HFFc6 (cell line): ENCODE data around the gene HLA-A. TPM values are rescaled to one million over a fixed set of nuclear protein-coding genes. Genes with fewer than 3 reads are reported as not detected.

Source experiments
- DNase-seq: peaks from one replicate; pipeline ENCODE4 v3.0.0-alpha.2; 2018
- H3K27ac Mint-ChIP-seq: 2 replicates; pipeline ENCODE4 v1.8.0; 2020; ENCODE audit warnings: mild to moderate bottlenecking, mixed read lengths
- H3K27me3 Mint-ChIP-seq: 2 replicates; pipeline ENCODE4 v1.8.0; 2021; ENCODE audit warnings: mild to moderate bottlenecking, moderate library complexity, mixed read lengths; ENCODE audit not compliant: insufficient read depth
- H3K36me3 Mint-ChIP-seq: 2 replicates; pipeline ENCODE4 v1.8.0; 2021; ENCODE audit warnings: low read depth, mixed read lengths
- H3K4me1 Mint-ChIP-seq: 2 replicates; pipeline ENCODE4 v1.8.0; 2020; ENCODE audit warnings: low read depth, mixed read lengths
- H3K4me3 Mint-ChIP-seq: 2 replicates; pipeline ENCODE4 v1.8.0; 2020; ENCODE audit warnings: mild to moderate bottlenecking, moderate library complexity, mixed read lengths
- H3K9me3 Mint-ChIP-seq: 2 replicates; pipeline ENCODE4 v1.8.0; 2020; ENCODE audit warnings: mild to moderate bottlenecking, mixed read lengths
- CTCF ChIP-seq: fragments of 200-600 bp; sonication (generic); IDR thresholded peaks from 2 replicates; pipeline ENCODE4 v1.5.0; 2021; ENCODE audit warnings: antibody characterized with exemption, mild to moderate bottlenecking
- total RNA-seq, 6 experiments: library from RNA; stranded (reverse); fragmentation: NEBNext Ultra II Directional; extraction: Animal tissue kit (Norgen Biotek cat#: 25700); gene quantifications; 2 replicates in 1 of 6; 3 replicates in 5 of 6; pipeline ENCODE4 v1.2.3, GENCODE V29; 2021

HLA-A gene
- total RNA-seq, 6 experiments from 2014 or later: 116 to 159 (median 149) TPM

GRCh38 chr6:29948277-29948676 is 5.9 kb downstream of the HLA-A start:
- H3K27ac Mint-ChIP-seq: no peak overlapping the region
- peaks cover 3% of the 10 kb centered on the region for H3K27me3 Mint-ChIP-seq
- H3K9me3 Mint-ChIP-seq: no peaks in the 10 kb centered on the region
- no peak overlapping the region for H3K4me3 Mint-ChIP-seq
- H3K4me1 Mint-ChIP-seq: peaks cover 8% of the 10 kb centered on the region
- TF ChIP-seq CTCF: no peak
- peaks cover 18% of the 10 kb centered on the region for H3K36me3 Mint-ChIP-seq
- no peak for DNase-seq

GRCh38 chr6:29949934-29950333 is 7.6 kb downstream of the HLA-A start:
- Mint-ChIP-seq H3K36me3 (peaks cover 14% of the 10 kb centered on the region), H3K4me1 (peaks cover 9% of the 10 kb centered on the region; the same call in 1 of the 2 replicates), H3K9me3 (no peaks in the 10 kb centered on the region), H3K27ac (no peak overlapping the region), H3K27me3 (peaks cover 3% of the 10 kb centered on the region), H3K4me3 (no peak overlapping the region)
- no peak for TF ChIP-seq CTCF
- DNase-seq: no peak

- Mint-ChIP-seq H3K27me3 (peaks cover 5% of the 10 kb centered on the region), H3K4me3 (no peak overlapping the region), H3K9me3 (no peaks in the 10 kb centered on the region), H3K27ac (no peak overlapping the region), H3K4me1 (peaks cover 9% of the 10 kb centered on the region; the same call in 1 of the 2 replicates), H3K36me3 (no peaks in the 10 kb centered on the region)
- TF ChIP-seq CTCF: no peak
- no peak for DNase-seq
Measured at GRCh38 chr6:29951882-29952281, 9.6 kb downstream of the HLA-A start.

- Mint-ChIP-seq H3K4me3 (no peak overlapping the region), H3K9me3 (no peaks in the 10 kb centered on the region)
Measured at GRCh38 chr6:29953001-29953441, 10.7 kb downstream of the HLA-A start.

GRCh38 chr6:29953686-29954085 is 11.4 kb downstream of the HLA-A start:
- Mint-ChIP-seq H3K9me3 (no peaks in the 10 kb centered on the region), H3K36me3 (no peaks in the 10 kb centered on the region), H3K4me1 (peaks cover 9% of the 10 kb centered on the region; the same call in 1 of the 2 replicates)

More at GRCh38 chr6:29953001-29953441, 10.7 kb downstream of the HLA-A start:
- H3K27me3 Mint-ChIP-seq: peaks cover 5% of the 10 kb centered on the region
- no peaks in the 10 kb centered on the region for H3K36me3 Mint-ChIP-seq
- no peak for DNase-seq
- TF ChIP-seq CTCF: no peak
- peaks cover 9% of the 10 kb centered on the region; the same call in 1 of the 2 replicates for H3K4me1 Mint-ChIP-seq
- H3K27ac Mint-ChIP-seq: no peak overlapping the region

More at GRCh38 chr6:29953686-29954085, 11.4 kb downstream of the HLA-A start:
- DNase-seq: no peak
- TF ChIP-seq CTCF: no peak
- no peak overlapping the region for H3K4me3 Mint-ChIP-seq
- peak overlapping the region; percentile 27; the same call in 1 of the 2 replicates for H3K27ac Mint-ChIP-seq
- peaks cover 9% of the 10 kb centered on the region for H3K27me3 Mint-ChIP-seq
